Upper lobe of right lung (tissue), 1 donor: ENCODE data around the gene WDR27. TPM values are rescaled to one million over a fixed set of nuclear protein-coding genes. Genes with fewer than 3 reads are reported as not detected.

Source experiments
- ATAC-seq: fragments of 200-7000 bp; cut with Tn5 transposase; one replicate; pipeline ENCODE4 v1.9.1; 2020; ENCODE audit warnings: mild to moderate bottlenecking, moderate library complexity
- DNase-seq: peaks from one replicate; pipeline ENCODE4 v3.0.0-alpha.2; 2020
- H3K27ac ChIP-seq: fragments of 200-600 bp; one replicate; pipeline ENCODE4 v1.8.0; 2022
- H3K27me3 ChIP-seq: fragments of 200-600 bp; one replicate; pipeline ENCODE4 v1.8.0; 2022; ENCODE audit warnings: mild to moderate bottlenecking
- H3K36me3 ChIP-seq: fragments of 200-600 bp; one replicate; pipeline ENCODE4 v1.8.0; 2022
- H3K4me1 ChIP-seq: fragments of 200-600 bp; one replicate; pipeline ENCODE4 v1.8.0; 2022
- H3K4me3 ChIP-seq: fragments of 200-600 bp; one replicate; pipeline ENCODE4 v1.8.0; 2022; ENCODE audit warnings: mild to moderate bottlenecking
- H3K9me3 ChIP-seq: fragments of 200-600 bp; one replicate; pipeline ENCODE4 v1.8.0; 2022
- intact Hi-C: fragments of 100-400 bp; cut with DNase I; formaldehyde crosslinking; loops from one replicate; pipeline ENCODE4 v1.11.0; 2022
- total RNA-seq: library from RNA; stranded (reverse); fragmentation: NEBNext Ultra II Directional; extraction: Animal tissue kit (Norgen Biotek cat#: 25700); gene quantifications from one replicate; pipeline ENCODE4 v1.2.1, GENCODE V29; 2021
- TF ChIP-seq, protein P1 (sequence below): fragments of 200-600 bp; IDR thresholded peaks from one replicate; pipeline ENCODE4 v1.8.0; 2022; ENCODE audit warnings: antibody characterized with exemption
- donor health status: DM: no; HTN: yes; CAD: no; lungs with severe emphysema.

WDR27 gene
- total RNA-seq, 1 donor from 2014 or later = 39.0 TPM

- Histone ChIP-seq H3K27ac (peak overlapping the region; percentile 65), H3K9me3 (no peaks in the 10 kb centered on the region), H3K36me3 (no peaks in the 10 kb centered on the region), H3K4me3 (peak overlapping the region; percentile 33), H3K4me1 (no peaks in the 10 kb centered on the region), H3K27me3 (no peaks in the 10 kb centered on the region)
- DNase-seq (no peak), ATAC-seq (peak; percentile 51)
- intact Hi-C loops = no loop called here
- TF ChIP-seq, protein P1, sequence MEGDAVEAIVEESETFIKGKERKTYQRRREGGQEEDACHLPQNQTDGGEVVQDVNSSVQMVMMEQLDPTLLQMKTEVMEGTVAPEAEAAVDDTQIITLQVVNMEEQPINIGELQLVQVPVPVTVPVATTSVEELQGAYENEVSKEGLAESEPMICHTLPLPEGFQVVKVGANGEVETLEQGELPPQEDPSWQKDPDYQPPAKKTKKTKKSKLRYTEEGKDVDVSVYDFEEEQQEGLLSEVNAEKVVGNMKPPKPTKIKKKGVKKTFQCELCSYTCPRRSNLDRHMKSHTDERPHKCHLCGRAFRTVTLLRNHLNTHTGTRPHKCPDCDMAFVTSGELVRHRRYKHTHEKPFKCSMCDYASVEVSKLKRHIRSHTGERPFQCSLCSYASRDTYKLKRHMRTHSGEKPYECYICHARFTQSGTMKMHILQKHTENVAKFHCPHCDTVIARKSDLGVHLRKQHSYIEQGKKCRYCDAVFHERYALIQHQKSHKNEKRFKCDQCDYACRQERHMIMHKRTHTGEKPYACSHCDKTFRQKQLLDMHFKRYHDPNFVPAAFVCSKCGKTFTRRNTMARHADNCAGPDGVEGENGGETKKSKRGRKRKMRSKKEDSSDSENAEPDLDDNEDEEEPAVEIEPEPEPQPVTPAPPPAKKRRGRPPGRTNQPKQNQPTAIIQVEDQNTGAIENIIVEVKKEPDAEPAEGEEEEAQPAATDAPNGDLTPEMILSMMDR = no peak
Measured at GRCh38 chr6:169452117-169452868, 249.5 kb downstream of the WDR27 start.

DNA sequence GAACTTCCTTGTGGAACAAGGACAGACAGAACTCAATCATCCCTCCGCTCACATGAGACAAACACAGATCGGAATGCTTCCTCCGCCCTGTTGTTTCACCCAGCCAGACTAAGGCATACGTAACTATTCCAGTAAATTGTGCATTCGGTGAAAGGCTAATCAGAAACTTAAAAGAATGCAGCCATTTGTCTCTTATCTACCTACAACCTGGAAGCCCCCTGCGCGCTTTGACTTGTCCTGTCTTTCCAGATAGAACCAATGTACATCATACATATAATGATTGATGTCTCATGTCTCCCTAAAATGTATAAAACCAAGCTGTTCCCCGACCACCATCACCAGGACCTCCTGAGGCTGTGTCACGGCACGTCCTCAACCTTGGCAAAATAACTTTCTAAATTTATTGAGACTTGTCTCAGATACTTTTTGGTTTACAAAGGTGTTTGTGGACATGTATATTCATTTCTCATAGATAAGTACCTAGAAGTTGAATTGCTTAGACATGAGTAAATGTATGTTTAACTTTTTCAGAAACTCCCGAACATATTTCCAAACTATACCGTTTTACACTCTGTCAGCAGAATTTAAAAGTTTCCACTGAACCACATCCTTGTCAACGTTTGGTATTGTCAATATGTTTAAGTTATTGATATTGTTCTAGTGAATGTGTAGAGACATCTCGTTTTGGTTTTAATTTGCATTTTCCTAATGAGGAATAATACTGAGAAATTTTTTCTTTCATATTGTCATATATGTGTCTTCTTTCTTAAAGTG, 250.6 kb downstream of the WDR27 start:
- TF ChIP-seq, protein P1 = no peak
- Histone ChIP-seq H3K36me3 (no peaks in the 10 kb centered on the region), H3K4me1 (no peaks in the 10 kb centered on the region), H3K27ac (peak overlapping the region; percentile 65), H3K4me3 (peak overlapping the region; percentile 33), H3K27me3 (no peaks in the 10 kb centered on the region), H3K9me3 (no peaks in the 10 kb centered on the region)
- ATAC-seq = no peak
- intact Hi-C loops = no loop called here
- no peak for DNase-seq

GRCh38 chr6:169450097-169450496, 251.7 kb downstream of the WDR27 start:
- ATAC-seq = no peak
- intact Hi-C loops = no loop called here

GRCh38 chr6:169449221-169449620, 252.6 kb downstream of the WDR27 start:
- DNase-seq = no peak
- ATAC-seq = no peak
- no peak overlapping the region for H3K27ac ChIP-seq

More at GRCh38 chr6:169450097-169450496, 251.7 kb downstream of the WDR27 start:
- Histone ChIP-seq H3K36me3 (no peaks in the 10 kb centered on the region), H3K9me3 (no peaks in the 10 kb centered on the region), H3K4me3 (no peak overlapping the region), H3K27me3 (no peaks in the 10 kb centered on the region), H3K4me1 (no peaks in the 10 kb centered on the region), H3K27ac (peak overlapping the region; percentile 65)
- no peak for DNase-seq
- TF ChIP-seq, protein P1 = no peak

DNA sequence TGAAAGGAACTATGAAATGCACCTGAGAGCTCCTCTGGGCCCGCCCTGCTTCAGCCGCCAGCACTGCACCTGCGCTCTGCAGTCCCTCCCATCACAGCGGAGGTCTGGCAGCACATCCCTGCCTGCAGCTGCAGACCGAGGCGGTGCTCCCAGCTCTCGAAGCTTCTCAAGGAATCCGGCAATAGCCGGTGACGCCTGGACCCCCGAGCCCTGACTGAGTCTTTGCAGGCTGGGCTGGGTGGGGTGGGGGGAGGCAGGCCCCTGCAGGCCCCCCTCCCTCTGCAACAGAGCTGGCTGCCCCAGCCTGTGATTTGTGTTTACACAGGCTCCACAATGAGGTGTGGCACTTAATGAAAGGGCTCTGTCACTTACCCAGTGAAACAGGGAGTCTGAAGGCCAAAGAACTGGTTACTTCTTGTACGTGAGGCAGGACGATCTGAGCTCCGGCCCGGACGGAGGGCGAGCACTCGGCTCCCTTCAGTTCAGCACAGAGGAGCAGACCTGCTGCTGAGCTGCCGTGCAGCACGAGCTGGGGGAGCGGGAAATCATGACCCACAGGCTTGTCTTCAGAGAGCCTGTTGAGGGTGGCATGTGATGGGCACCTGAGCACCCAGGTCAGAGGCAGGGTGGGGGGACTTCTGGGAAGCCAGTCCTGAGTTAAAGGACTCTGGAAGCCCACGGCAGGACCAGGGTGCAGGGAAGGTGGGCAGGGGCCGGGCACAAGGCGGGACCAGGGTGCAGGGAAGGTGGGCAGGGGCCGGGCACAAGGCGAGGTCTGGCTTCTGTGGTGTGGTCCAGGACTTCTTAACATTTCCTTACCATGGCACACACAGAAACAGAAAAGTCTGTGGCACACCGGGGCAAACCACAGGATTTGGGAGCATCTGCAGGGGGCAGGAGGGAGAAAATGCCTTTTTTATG, 255.9 kb downstream of the WDR27 start:
- intact Hi-C loops = no loop called here
- Histone ChIP-seq H3K36me3 (no peaks in the 10 kb centered on the region), H3K4me1 (no peaks in the 10 kb centered on the region), H3K9me3 (no peaks in the 10 kb centered on the region), H3K27me3 (no peaks in the 10 kb centered on the region), H3K4me3 (no peak overlapping the region), H3K27ac (no peak overlapping the region)
- ATAC-seq (peak; percentile 79), DNase-seq (no peak)
- TF ChIP-seq, protein P1 = no peak

More at GRCh38 chr6:169449221-169449620, 252.6 kb downstream of the WDR27 start:
- H3K4me3 ChIP-seq = no peak overlapping the region
- H3K27me3 ChIP-seq = no peaks in the 10 kb centered on the region
- intact Hi-C loops = no loop called here
- no peaks in the 10 kb centered on the region for H3K9me3 ChIP-seq
- no peaks in the 10 kb centered on the region for H3K36me3 ChIP-seq
- TF ChIP-seq, protein P1 = no peak
- no peaks in the 10 kb centered on the region for H3K4me1 ChIP-seq
